ENCODE measurements around the gene POLR2E. TPM values are rescaled to one million over a fixed set of nuclear protein-coding genes. Genes with fewer than 3 reads are reported as not detected.

Gene POLR2E
- polyA plus RNA-seq, 1 donor (not counting 4 experiments of a cell fraction or from before 2014, with no cell fraction given), result 178 TPM

DNA sequence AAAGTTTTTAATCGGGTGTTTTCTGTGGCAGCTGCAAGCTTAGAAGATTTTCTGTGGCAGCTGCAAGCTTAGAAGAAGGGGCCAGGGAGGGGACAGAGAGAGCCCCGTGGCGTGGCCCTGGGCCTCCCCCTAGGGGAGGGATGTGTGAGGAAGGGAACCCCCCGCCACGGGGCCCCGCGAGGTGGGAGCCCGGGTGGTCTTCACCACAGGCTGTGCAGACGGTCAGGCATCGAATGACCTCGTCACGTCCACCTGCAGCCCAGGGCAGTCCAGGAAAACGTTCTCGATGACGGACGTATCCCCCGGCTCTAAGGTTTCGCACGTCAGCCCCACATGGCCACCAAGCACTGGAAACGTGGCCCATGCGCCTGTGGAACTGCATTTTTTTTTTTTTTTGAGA lies 8.6 kb downstream of the POLR2E start:
- FAIRE-seq, result no peak

DNA sequence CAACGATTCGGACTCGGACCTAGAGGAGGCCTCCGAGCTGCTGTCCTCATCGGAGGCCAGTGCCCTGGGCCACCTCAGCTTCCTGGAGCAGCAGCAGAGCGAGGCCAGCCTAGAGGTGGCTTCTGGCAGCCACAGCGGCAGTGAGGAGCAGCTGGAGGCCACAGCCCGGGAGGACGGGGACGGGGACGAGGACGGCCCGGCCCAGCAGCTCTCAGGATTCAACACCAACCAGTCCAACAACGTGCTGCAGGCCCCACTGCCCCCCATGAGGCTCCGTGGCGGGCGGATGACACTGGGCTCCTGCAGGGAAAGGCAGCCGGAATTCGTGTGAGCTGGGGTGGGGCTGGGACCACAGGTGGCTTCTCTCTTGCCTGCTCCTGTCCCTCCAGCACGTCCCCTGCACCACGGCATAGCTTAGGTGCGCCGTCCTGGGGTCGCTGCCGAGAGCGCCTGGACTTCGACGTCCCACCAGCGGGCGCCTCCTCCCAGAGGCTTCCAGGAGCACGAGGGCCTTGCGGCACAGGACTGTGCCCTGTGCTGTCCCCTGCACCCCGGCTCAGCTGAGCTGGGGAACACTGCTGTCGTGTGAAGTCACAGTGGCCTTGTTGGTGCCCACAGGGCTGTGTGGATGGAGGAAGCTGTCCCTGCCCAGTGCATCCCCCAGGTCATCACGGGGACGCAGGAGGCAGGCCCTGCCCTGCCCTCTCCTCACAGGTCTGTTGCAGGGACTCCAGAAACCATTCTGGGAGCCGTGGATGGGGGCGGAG lies 9.3 kb downstream of the POLR2E start:
- Histone ChIP-seq H3K36me3 (ENCODE audit: control insufficient read depth in 2 of 2, extremely low read depth in 1 of 2, insufficient read depth in 2 of 2, low read length in 2 of 2) (peaks cover 21 to 22% of the 10 kb centered on the region in 2 experiments), H3K27ac (ENCODE audit: control insufficient read depth, insufficient read depth, low read length) (no peak overlapping the region), H3K9me3 (ENCODE audit: control insufficient read depth, low read depth, low read length) (no peaks in the 10 kb centered on the region), H3K9ac (ENCODE audit: control insufficient read depth, extremely low read depth, insufficient read depth, low read length) (no peak overlapping the region), H3K79me2 (ENCODE audit: control insufficient read depth, insufficient read depth, low read length) (no peaks in the 10 kb centered on the region), H4K20me1 (ENCODE audit: control insufficient read depth, extremely low read depth, insufficient read depth, low read length) (no peaks in the 10 kb centered on the region), H3K4me3 (ENCODE audit: control insufficient read depth in 2 of 3, extremely low read depth in 1 of 3, insufficient read depth in 2 of 3, low read depth in 1 of 3, low read length in 3 of 3) (no peak overlapping the region), H3K9me1 (ENCODE audit: control insufficient read depth, extremely low read depth, insufficient read depth, low read length) (no peaks in the 10 kb centered on the region), H3K27me3 (ENCODE audit: control insufficient read depth, extremely low read depth, insufficient read depth, low read length) (no peaks in the 10 kb centered on the region), H3K4me2 (ENCODE audit: control insufficient read depth, extremely low read depth, insufficient read depth, low read depth, low read length) (no peak overlapping the region), H3K4me1 (ENCODE audit: control insufficient read depth, extremely low read depth, insufficient read depth, low read length) (peaks cover 4% of the 10 kb centered on the region), H2AFZ (ENCODE audit: control insufficient read depth, low read length) (no peak overlapping the region)
- dilution Hi-C loops (cut with MboI; ENCODE audit: extremely low pct_ligation_motif_present, low sequenced_read_pairs), result no loop called here
- DNase-seq (ENCODE audit: low read depth, low spot score) (no peak), FAIRE-seq (no peak)
- TF ChIP-seq, protein P1, sequence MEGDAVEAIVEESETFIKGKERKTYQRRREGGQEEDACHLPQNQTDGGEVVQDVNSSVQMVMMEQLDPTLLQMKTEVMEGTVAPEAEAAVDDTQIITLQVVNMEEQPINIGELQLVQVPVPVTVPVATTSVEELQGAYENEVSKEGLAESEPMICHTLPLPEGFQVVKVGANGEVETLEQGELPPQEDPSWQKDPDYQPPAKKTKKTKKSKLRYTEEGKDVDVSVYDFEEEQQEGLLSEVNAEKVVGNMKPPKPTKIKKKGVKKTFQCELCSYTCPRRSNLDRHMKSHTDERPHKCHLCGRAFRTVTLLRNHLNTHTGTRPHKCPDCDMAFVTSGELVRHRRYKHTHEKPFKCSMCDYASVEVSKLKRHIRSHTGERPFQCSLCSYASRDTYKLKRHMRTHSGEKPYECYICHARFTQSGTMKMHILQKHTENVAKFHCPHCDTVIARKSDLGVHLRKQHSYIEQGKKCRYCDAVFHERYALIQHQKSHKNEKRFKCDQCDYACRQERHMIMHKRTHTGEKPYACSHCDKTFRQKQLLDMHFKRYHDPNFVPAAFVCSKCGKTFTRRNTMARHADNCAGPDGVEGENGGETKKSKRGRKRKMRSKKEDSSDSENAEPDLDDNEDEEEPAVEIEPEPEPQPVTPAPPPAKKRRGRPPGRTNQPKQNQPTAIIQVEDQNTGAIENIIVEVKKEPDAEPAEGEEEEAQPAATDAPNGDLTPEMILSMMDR (optimal IDR thresholded peaks at IDR 0.05 in 1 of 3, IDR thresholded peaks at IDR 0.05 in 1 of 3, conservative IDR thresholded peaks at IDR 0.05 in 1 of 3; ENCODE audit: extremely low read depth in 1 of 3, insufficient read depth in 2 of 3, low read length in 3 of 3), result no peak
- no peak for TF ChIP-seq EZH2 (IDR thresholded peaks at IDR 0.05; ENCODE audit: low read length)

More for the DNA sequence above, 8.6 kb downstream of the POLR2E start:
- Histone ChIP-seq H3K27ac (ENCODE audit: control insufficient read depth, insufficient read depth, low read length) (no peak overlapping the region), H2AFZ (ENCODE audit: control insufficient read depth, low read length) (no peak overlapping the region), H3K9ac (ENCODE audit: control insufficient read depth, extremely low read depth, insufficient read depth, low read length) (no peak overlapping the region), H3K9me3 (ENCODE audit: control insufficient read depth, low read depth, low read length) (no peaks in the 10 kb centered on the region), H4K20me1 (ENCODE audit: control insufficient read depth, extremely low read depth, insufficient read depth, low read length) (no peaks in the 10 kb centered on the region), H3K4me1 (ENCODE audit: control insufficient read depth, extremely low read depth, insufficient read depth, low read length) (peaks cover 3% of the 10 kb centered on the region), H3K36me3 (ENCODE audit: control insufficient read depth in 2 of 2, extremely low read depth in 1 of 2, insufficient read depth in 2 of 2, low read length in 2 of 2) (peaks cover 21 to 24% of the 10 kb centered on the region in 2 experiments), H3K79me2 (ENCODE audit: control insufficient read depth, insufficient read depth, low read length) (peaks cover 2% of the 10 kb centered on the region), H3K27me3 (ENCODE audit: control insufficient read depth, extremely low read depth, insufficient read depth, low read length) (no peaks in the 10 kb centered on the region), H3K9me1 (ENCODE audit: control insufficient read depth, extremely low read depth, insufficient read depth, low read length) (no peaks in the 10 kb centered on the region), H3K4me3 (ENCODE audit: control insufficient read depth in 2 of 3, extremely low read depth in 1 of 3, insufficient read depth in 2 of 3, low read depth in 1 of 3, low read length in 3 of 3) (no peak overlapping the region), H3K4me2 (ENCODE audit: control insufficient read depth, extremely low read depth, insufficient read depth, low read depth, low read length) (no peak overlapping the region)
- dilution Hi-C loops (cut with MboI; ENCODE audit: extremely low pct_ligation_motif_present, low sequenced_read_pairs), result no loop called here
- DNase-seq (ENCODE audit: low read depth, low spot score), result no peak
- TF ChIP-seq, protein P1 (optimal IDR thresholded peaks at IDR 0.05 in 1 of 3, IDR thresholded peaks at IDR 0.05 in 1 of 3, conservative IDR thresholded peaks at IDR 0.05 in 1 of 3; ENCODE audit: extremely low read depth in 1 of 3, insufficient read depth in 2 of 3, low read length in 3 of 3), result no peak
- TF ChIP-seq EZH2 (IDR thresholded peaks at IDR 0.05; ENCODE audit: low read length), result no peak
